GM19238 (cell line): ENCODE measurements around the gene MEG3.

Experiments used
- DNase-seq: peaks from one replicate; pipeline ENCODE4 v3.0.0; 2011; ENCODE audit warnings: low spot score; ENCODE audit not compliant: insufficient read length

Gene MEG3

GRCh38 chr14:100832311-100832960 lies 6.5 kb downstream of the MEG3 start:
- DNase-seq = no peak

- DNase-seq = no peak
These were observed 8.3 kb downstream of the MEG3 start for GRCh38 chr14:100834082-100834793.

- no peak for DNase-seq
These were observed 9.1 kb downstream of the MEG3 start for GRCh38 chr14:100834794-100835547.

- no peak for DNase-seq
These were observed 9.8 kb downstream of the MEG3 start for GRCh38 chr14:100835548-100836310.

GRCh38 chr14:100836311-100836805 lies 10.4 kb downstream of the MEG3 start:
- DNase-seq = no peak

- DNase-seq = no peak
These were observed 11.3 kb downstream of the MEG3 start for GRCh38 chr14:100836941-100837804.

- DNase-seq = no peak
These were observed 12.0 kb downstream of the MEG3 start for GRCh38 chr14:100837805-100838350.

GRCh38 chr14:100838493-100839314 lies 12.8 kb downstream of the MEG3 start:
- DNase-seq = no peak

- DNase-seq = no peak
These were observed 13.3 kb downstream of the MEG3 start for GRCh38 chr14:100839315-100839585.

GRCh38 chr14:100839681-100840111 lies 13.8 kb downstream of the MEG3 start:
- no peak for DNase-seq

- no peak for DNase-seq
These were observed 14.6 kb downstream of the MEG3 start for GRCh38 chr14:100840286-100841065.

GRCh38 chr14:100841066-100841760 lies 15.3 kb downstream of the MEG3 start:
- no peak for DNase-seq

- no peak for DNase-seq
These were observed 16.0 kb downstream of the MEG3 start for GRCh38 chr14:100841761-100842403.

GRCh38 chr14:100842799-100843198 lies 16.9 kb downstream of the MEG3 start:
- DNase-seq = no peak

GRCh38 chr14:100844082-100844408 lies 18.1 kb downstream of the MEG3 start:
- no peak for DNase-seq

- no peak for DNase-seq
These were observed 18.5 kb downstream of the MEG3 start for GRCh38 chr14:100844421-100844820.

GRCh38 chr14:100844846-100845245 lies 18.9 kb downstream of the MEG3 start:
- DNase-seq = no peak

- DNase-seq = no peak
These were observed 19.4 kb downstream of the MEG3 start for GRCh38 chr14:100845341-100845740.
